Endometrium (tissue), 2 donors: ENCODE measurements around the gene NETO1.
A peak's percentile ranks its signal among the peaks of the same experiment; 100 is the strongest.

Source experiments
- FAIRE-seq: peaks from 2 replicates; lab custom pipeline; 2012; peaks lifted over from hg19 to GRCh38; lab: Jason Lieb, UNC
- donor health status: control.
- donor health status: control.

The NETO1 gene

GRCh38 chr18:72726201-72726600 lies 141.6 kb downstream of the NETO1 start:
- no peak for FAIRE-seq

GRCh38 chr18:72721330-72721729 lies 146.5 kb downstream of the NETO1 start:
- FAIRE-seq = no peak

GRCh38 chr18:72720116-72720515 lies 147.7 kb downstream of the NETO1 start:
- no peak for FAIRE-seq

- no peak for FAIRE-seq
Observed at GRCh38 chr18:72704202-72704601, 163.6 kb downstream of the NETO1 start.

GRCh38 chr18:72700961-72701710 lies 166.7 kb downstream of the NETO1 start:
- peak; percentile 57 for FAIRE-seq

GRCh38 chr18:72697706-72698105 lies 170.1 kb downstream of the NETO1 start:
- no peak for FAIRE-seq

GRCh38 chr18:72692595-72692994 lies 175.2 kb downstream of the NETO1 start:
- no peak for FAIRE-seq
